GM12892 (cell line): ENCODE measurements around the gene IP6K3.

Experiments used
- DNase-seq: peaks from one replicate; pipeline ENCODE4 v3.0.0; 2011; ENCODE audit not compliant: insufficient read length
- FAIRE-seq: peaks from 2 replicates; lab custom pipeline; 2011; peaks lifted over from hg19 to GRCh38; lab: Jason Lieb, UNC
- POLR2A ChIP-seq: IDR thresholded peaks from 2 replicates; pipeline ENCODE4 v1.6.1; 2011; ENCODE audit warnings: low read depth, low read length, control low read depth
- POLR2AphosphoS5 ChIP-seq: IDR thresholded peaks from 2 replicates; pipeline ENCODE4 v1.6.1; 2011; ENCODE audit warnings: low read depth, low read length, control low read depth
- TAF1 ChIP-seq: IDR thresholded peaks from 2 replicates; pipeline ENCODE4 v1.6.1; 2011; ENCODE audit warnings: low read depth, mild to moderate bottlenecking, control low read depth, low read length, borderline replicate concordance

IP6K3 gene

DNA sequence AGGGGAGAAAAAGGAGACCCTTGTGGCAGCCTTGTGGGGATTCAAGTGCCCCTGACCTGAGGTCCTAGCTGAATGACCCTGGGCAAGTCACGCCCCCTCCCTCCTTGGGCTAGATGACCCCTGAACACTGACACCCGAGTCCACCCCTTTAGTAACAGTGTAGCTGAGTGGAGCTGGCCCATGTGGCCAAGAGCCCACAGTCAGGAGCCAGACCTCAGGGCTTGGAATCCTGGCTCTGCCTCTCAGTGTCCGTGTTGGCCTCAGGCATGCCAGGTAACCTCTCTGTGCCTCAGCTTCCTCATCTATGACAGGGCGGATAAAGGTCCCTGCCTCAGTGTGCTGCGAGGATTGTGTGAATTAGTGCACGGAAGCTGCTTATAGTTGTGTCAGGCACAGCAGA, 14.3 kb downstream of the IP6K3 start:
- DNase-seq (no peak), FAIRE-seq (no peak)
- TF ChIP-seq POLR2A (no peak), POLR2AphosphoS5 (no peak), TAF1 (no peak)

DNA sequence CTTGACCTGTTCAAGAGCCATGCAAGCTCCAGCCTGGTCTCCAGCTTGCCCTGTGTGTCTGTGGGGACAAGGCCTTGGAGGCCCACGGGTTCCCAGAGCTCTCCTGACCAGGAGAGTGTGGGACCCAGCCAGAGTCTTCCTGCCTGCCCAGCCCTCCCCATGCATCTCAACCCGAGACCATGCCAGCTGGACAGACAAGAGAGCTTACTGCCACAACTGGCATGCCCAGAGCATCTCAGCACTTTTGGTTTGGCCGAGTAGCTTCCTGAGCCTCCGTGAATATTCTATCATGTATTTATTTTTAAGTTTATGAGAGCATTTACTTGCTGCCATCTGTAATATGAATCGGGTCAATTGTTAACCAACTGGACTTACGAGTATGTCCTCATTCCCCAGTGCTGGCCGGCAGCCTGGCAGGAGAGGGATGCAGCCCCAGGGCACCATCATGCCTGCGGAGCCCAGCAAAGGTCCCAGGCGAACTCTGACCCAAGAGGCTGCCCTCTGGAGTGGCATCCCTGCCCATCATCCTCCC, 14.9 kb downstream of the IP6K3 start:
- TF ChIP-seq POLR2AphosphoS5, result no peak
- TF ChIP-seq TAF1, result no peak
- TF ChIP-seq POLR2A, result no peak
- DNase-seq (no peak), FAIRE-seq (no peak)

DNA sequence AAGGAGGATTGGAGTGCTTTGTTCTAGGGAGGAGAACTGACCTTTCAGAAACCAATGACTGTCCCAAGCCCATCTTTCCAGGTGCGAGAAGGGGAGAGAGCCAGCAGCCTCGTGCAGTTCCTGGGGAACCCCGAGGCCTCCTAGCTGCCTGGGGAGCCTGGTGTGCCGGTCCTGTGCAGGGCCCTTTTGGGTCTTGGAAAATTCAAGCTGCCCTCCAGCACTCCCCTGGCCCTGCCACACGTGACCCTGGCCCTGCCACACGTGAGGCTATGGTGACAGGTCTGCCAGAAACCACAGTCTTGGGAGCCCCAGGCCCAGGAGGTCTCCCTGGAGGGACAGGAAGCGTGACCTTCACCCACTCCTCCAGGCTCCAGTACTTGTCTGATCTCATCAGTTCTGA, 15.7 kb downstream of the IP6K3 start:
- no peak for FAIRE-seq
- DNase-seq, result no peak
- TF ChIP-seq POLR2AphosphoS5 (no peak), POLR2A (no peak), TAF1 (no peak)

DNA sequence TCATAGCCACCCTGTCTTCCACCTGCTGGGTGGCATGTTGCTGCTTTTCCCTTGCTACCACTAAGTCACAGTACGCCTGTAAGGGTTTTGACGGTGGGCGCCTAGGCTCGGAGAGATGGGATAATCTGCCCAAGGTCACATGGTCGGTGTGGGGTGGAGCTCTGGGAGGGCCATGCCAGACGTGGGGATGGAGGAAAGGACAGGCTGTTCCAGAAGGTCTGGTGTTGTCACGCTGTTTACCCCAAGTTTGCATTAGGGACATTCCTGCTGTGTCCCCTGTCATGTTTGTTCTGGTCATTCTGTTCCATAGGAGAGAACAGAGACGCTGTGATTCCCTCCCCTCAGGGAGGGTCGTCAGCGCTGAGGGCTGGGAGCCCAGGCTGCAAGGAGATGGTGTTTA, 16.1 kb downstream of the IP6K3 start:
- FAIRE-seq (no peak), DNase-seq (no peak)
- no peak for TF ChIP-seq POLR2AphosphoS5
- TF ChIP-seq TAF1, result no peak
- no peak for TF ChIP-seq POLR2A

- FAIRE-seq (no peak), DNase-seq (no peak)
- TF ChIP-seq TAF1 (no peak), POLR2A (no peak), POLR2AphosphoS5 (no peak)
These were observed 17.6 kb downstream of the IP6K3 start for GRCh38 chr6:33729059-33729458.

DNA sequence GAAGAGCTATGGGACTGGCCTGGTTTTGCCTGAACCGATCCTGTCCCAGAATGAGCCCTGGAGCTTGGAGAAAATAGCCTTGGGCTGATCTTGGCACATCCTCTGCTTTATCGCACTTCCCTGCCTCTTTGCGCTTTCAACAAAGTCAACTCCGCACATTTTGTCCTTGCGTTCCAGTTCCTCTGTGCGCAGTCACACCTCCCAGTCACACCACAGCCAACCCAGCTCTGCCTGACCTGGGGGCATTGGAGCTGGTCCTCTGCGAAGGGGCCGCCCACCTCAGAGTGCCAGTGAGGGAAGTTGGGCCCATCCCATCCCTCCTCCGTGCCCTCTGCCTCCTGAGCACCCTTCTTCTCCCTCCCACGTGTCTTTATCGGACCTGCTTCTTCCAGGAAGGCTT, 18.3 kb downstream of the IP6K3 start:
- no peak for TF ChIP-seq POLR2AphosphoS5
- TF ChIP-seq POLR2A, result no peak
- DNase-seq (no peak), FAIRE-seq (no peak)

DNA sequence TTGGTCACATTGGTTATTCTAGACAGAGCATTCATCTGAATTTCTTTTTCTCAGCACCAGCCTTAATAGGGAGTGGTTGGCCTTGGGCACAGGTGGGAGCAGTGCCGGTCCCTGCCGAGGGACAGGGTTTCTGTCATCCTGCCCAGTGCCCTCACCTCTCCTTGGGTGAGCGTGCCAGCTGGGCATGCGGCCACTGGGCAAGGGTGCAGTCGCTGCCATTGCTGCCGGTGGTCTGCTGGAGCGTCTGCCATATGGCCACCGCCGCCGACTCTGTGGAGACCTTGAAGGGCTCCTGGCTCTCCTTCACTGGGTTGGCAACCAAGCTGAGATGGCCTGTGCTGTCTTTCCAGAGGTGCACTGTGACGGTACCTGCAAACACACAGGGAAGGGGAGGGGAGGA, 18.8 kb downstream of the IP6K3 start:
- DNase-seq (no peak), FAIRE-seq (no peak)
- TF ChIP-seq POLR2A (no peak), TAF1 (no peak), POLR2AphosphoS5 (no peak)

DNA sequence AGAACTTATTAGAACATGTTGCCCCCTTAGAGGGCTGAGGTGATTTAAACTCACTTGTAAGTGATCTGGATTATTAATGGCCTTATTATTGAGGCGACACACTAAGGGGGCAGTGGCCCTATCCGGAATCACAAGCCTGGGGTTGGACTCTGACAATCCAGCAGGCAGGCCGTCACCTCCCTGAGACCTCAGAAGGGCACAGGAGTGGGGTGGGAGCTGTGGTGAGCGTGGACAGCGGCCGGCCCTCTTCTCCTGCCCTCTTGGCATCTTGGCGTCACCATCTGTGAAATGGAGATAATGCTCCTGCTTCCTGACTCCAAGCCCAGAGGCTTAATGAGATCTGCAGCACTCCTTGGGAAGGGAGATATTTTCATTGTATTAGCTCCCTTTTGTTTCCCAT, 19.6 kb downstream of the IP6K3 start:
- DNase-seq, result no peak
- no peak for FAIRE-seq
- TF ChIP-seq POLR2AphosphoS5 (no peak), TAF1 (no peak), POLR2A (no peak)

DNA sequence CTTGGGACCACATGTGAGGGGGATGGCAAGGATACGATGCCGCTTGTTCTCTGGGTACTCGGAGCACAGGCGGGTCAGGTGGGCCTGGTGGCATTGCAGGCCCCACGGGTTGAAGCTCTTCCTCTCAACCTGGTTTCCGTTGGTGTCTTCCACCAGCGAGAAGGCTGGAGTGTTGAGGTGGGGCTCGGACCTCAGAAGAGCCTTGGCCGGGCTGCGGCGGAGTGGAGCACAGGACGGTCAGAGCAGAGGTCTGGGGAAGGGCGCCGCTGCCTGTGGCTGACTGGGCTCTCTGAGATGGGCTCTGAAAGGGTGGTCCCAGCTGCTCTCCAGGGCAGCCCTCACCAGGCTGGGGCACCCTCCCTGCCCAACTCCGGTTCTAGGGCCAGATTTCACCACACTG, 20.0 kb downstream of the IP6K3 start:
- FAIRE-seq, result no peak
- no peak for TF ChIP-seq POLR2A
- TF ChIP-seq POLR2AphosphoS5, result no peak
- no peak for TF ChIP-seq TAF1
- no peak for DNase-seq

- FAIRE-seq (no peak), DNase-seq (no peak)
- TF ChIP-seq POLR2A, result no peak
These were observed 20.6 kb downstream of the IP6K3 start for GRCh38 chr6:33725891-33726673.

- no peak for TF ChIP-seq TAF1
- no peak for TF ChIP-seq POLR2AphosphoS5
- TF ChIP-seq POLR2A, result no peak
- no peak for DNase-seq
- no peak for FAIRE-seq
These were observed 21.5 kb downstream of the IP6K3 start for GRCh38 chr6:33725222-33725621.
